GM18858 (cell line): Measurements from ENCODE around the gene ARID1B.
A peak's percentile ranks its signal among the peaks of the same experiment; 100 is the strongest.

Experiments
- ATAC-seq: cut with Tn5 transposase; IDR thresholded peaks from one replicate; pipeline ENCODE4 v1.9.1; 2021; ENCODE audit not compliant: unreplicated experiment

ARID1B gene

GRCh38 chr6:156954816-156955215 lies 177.6 kb downstream of the ARID1B start:
- no peak for ATAC-seq

- no peak for ATAC-seq
These were observed 178.5 kb downstream of the ARID1B start for GRCh38 chr6:156955494-156956183.

GRCh38 chr6:156956286-156956685 lies 179.1 kb downstream of the ARID1B start:
- ATAC-seq: no peak

GRCh38 chr6:156957931-156958547 lies 180.9 kb downstream of the ARID1B start:
- peak; percentile 57 for ATAC-seq

- no peak for ATAC-seq
These were observed 183.3 kb downstream of the ARID1B start for GRCh38 chr6:156960525-156960924.

- ATAC-seq: no peak
These were observed 184.2 kb downstream of the ARID1B start for GRCh38 chr6:156961282-156961892.

- ATAC-seq: no peak
These were observed 186.8 kb downstream of the ARID1B start for GRCh38 chr6:156963712-156964700.

- no peak for ATAC-seq
These were observed 190.7 kb downstream of the ARID1B start for GRCh38 chr6:156967852-156968251.

- ATAC-seq: no peak
These were observed 192.1 kb downstream of the ARID1B start for GRCh38 chr6:156969233-156969632.

- no peak for ATAC-seq
These were observed 193.5 kb downstream of the ARID1B start for GRCh38 chr6:156970595-156971112.

- ATAC-seq: no peak
These were observed 194.1 kb downstream of the ARID1B start for GRCh38 chr6:156971153-156971885.

- ATAC-seq: no peak
These were observed 195.0 kb downstream of the ARID1B start for GRCh38 chr6:156972145-156972544.

GRCh38 chr6:156974830-156975261 lies 197.7 kb downstream of the ARID1B start:
- ATAC-seq: no peak

- no peak for ATAC-seq
These were observed 198.2 kb downstream of the ARID1B start for GRCh38 chr6:156975414-156975813.

GRCh38 chr6:156976216-156977127 lies 199.3 kb downstream of the ARID1B start:
- ATAC-seq: no peak

GRCh38 chr6:156977527-156978291 lies 200.5 kb downstream of the ARID1B start:
- no peak for ATAC-seq

GRCh38 chr6:156978948-156979347 lies 201.8 kb downstream of the ARID1B start:
- ATAC-seq: peak; percentile 49

- ATAC-seq: no peak
These were observed 203.3 kb downstream of the ARID1B start for GRCh38 chr6:156980515-156980914.
